Osteocyte (in vitro differentiated cells): ENCODE results near the gene PRKCD. TPM values are rescaled to one million over a fixed set of nuclear protein-coding genes. Genes with fewer than 3 reads are reported as not detected.

ENCODE experiments used
- DNase-seq: peaks from one replicate; pipeline ENCODE4 v3.0.0; 2021; ENCODE audit warnings: mixed read lengths; ENCODE audit not compliant: unreplicated experiment; ENCODE audit errors: extremely low spot score
- H3K27ac Mint-ChIP-seq: one replicate; pipeline ENCODE4 v1.8.0; 2021; ENCODE audit warnings: mild to moderate bottlenecking, mixed read lengths; ENCODE audit not compliant: unreplicated experiment
- H3K27me3 Mint-ChIP-seq: one replicate; pipeline ENCODE4 v1.8.0; 2021; ENCODE audit warnings: mixed read lengths; ENCODE audit not compliant: unreplicated experiment
- H3K36me3 Mint-ChIP-seq: one replicate; pipeline ENCODE4 v1.8.0; 2021; ENCODE audit warnings: mixed read lengths; ENCODE audit not compliant: unreplicated experiment
- H3K4me1 Mint-ChIP-seq: one replicate; pipeline ENCODE4 v1.8.0; 2021; ENCODE audit warnings: mixed read lengths; ENCODE audit not compliant: unreplicated experiment
- H3K4me3 Mint-ChIP-seq: one replicate; pipeline ENCODE4 v1.8.0; 2021; ENCODE audit warnings: mild to moderate bottlenecking, moderate library complexity, mixed read lengths; ENCODE audit not compliant: unreplicated experiment
- H3K9me3 Mint-ChIP-seq: one replicate; pipeline ENCODE4 v1.8.0; 2021; ENCODE audit warnings: mixed read lengths; ENCODE audit not compliant: unreplicated experiment
- CTCF ChIP-seq: fragments of 200-600 bp; sonication (generic); IDR thresholded peaks from 2 replicates; pipeline ENCODE4 v1.5.0; 2021; ENCODE audit warnings: antibody characterized with exemption, mild to moderate bottlenecking, moderate library complexity
- total RNA-seq: library from RNA; stranded (reverse); gene quantifications from 2 replicates; pipeline ENCODE4 v1.2.1, GENCODE V29; 2021

Gene PRKCD
- total RNA-seq, 1 donor from 2014 or later, result 17.1 TPM

- Mint-ChIP-seq H3K36me3 (no peaks in the 10 kb centered on the region), H3K27ac (no peak overlapping the region), H3K27me3 (no peaks in the 10 kb centered on the region), H3K4me1 (peaks cover 14% of the 10 kb centered on the region), H3K4me3 (no peak overlapping the region), H3K9me3 (no peaks in the 10 kb centered on the region)
- no peak for DNase-seq
- TF ChIP-seq CTCF, result no peak
These were observed 4.6 kb upstream of the PRKCD start for GRCh38 chr3:53156368-53156834.

- Mint-ChIP-seq H3K4me1 (peaks cover 25% of the 10 kb centered on the region), H3K4me3 (no peak overlapping the region), H3K36me3 (no peaks in the 10 kb centered on the region), H3K9me3 (no peaks in the 10 kb centered on the region), H3K27ac (no peak overlapping the region), H3K27me3 (no peaks in the 10 kb centered on the region)
- TF ChIP-seq CTCF, result no peak
- no peak for DNase-seq
These were observed 2.9 kb upstream of the PRKCD start for GRCh38 chr3:53157974-53158580.

GRCh38 chr3:53158765-53159155, 2.2 kb upstream of the PRKCD start:
- no peak for TF ChIP-seq CTCF
- Mint-ChIP-seq H3K27ac (no peak overlapping the region), H3K36me3 (no peaks in the 10 kb centered on the region), H3K4me1 (peaks cover 27% of the 10 kb centered on the region), H3K9me3 (no peaks in the 10 kb centered on the region), H3K4me3 (no peak overlapping the region), H3K27me3 (no peaks in the 10 kb centered on the region)
- DNase-seq, result no peak

GRCh38 chr3:53159156-53160060, 1.6 kb upstream of the PRKCD start:
- Mint-ChIP-seq H3K36me3 (no peaks in the 10 kb centered on the region), H3K9me3 (no peaks in the 10 kb centered on the region), H3K4me1 (peaks cover 24% of the 10 kb centered on the region), H3K27ac (no peak overlapping the region), H3K4me3 (no peak overlapping the region), H3K27me3 (no peaks in the 10 kb centered on the region)
- TF ChIP-seq CTCF, result no peak
- DNase-seq, result no peak

GRCh38 chr3:53160061-53160659, 849 bp upstream of the PRKCD start:
- no peak for TF ChIP-seq CTCF
- Mint-ChIP-seq H3K27me3 (no peaks in the 10 kb centered on the region), H3K36me3 (no peaks in the 10 kb centered on the region), H3K9me3 (no peaks in the 10 kb centered on the region), H3K27ac (peak overlapping the region; percentile 73), H3K4me3 (peak overlapping the region; percentile 77), H3K4me1 (peaks cover 24% of the 10 kb centered on the region)
- DNase-seq, result no peak
